Neural crest cell (in vitro differentiated cells): ENCODE measurements around the gene NECTIN1. TPM values are rescaled to one million over a fixed set of nuclear protein-coding genes. Genes with fewer than 3 reads are reported as not detected.

ENCODE experiments used
- DNase-seq: peaks from one replicate; pipeline ENCODE4 v3.0.0; 2021; ENCODE audit warnings: low read depth, mixed read lengths, low spot score
- H3K27ac Mint-ChIP-seq: one replicate; pipeline ENCODE4 v1.8.0; 2021; ENCODE audit warnings: mild to moderate bottlenecking, mixed read lengths; ENCODE audit not compliant: unreplicated experiment
- H3K27me3 Mint-ChIP-seq: 2 replicates; pipeline ENCODE4 v1.8.0; 2021; ENCODE audit warnings: low read depth, mild to moderate bottlenecking, mixed read lengths
- H3K36me3 Mint-ChIP-seq: 2 replicates; pipeline ENCODE4 v1.8.0; 2021; ENCODE audit warnings: low read depth, mild to moderate bottlenecking, mixed read lengths
- H3K4me1 Mint-ChIP-seq: 2 replicates; pipeline ENCODE4 v1.8.0; 2021; ENCODE audit warnings: mixed read lengths
- H3K4me3 Mint-ChIP-seq: one replicate; pipeline ENCODE4 v1.8.0; 2021; ENCODE audit warnings: mild to moderate bottlenecking, mixed read lengths
- H3K9me3 Mint-ChIP-seq: 2 replicates; pipeline ENCODE4 v1.8.0; 2021; ENCODE audit warnings: mixed read lengths
- total RNA-seq: library from RNA; stranded (reverse); gene quantifications from 2 replicates; pipeline ENCODE4 v1.2.1, GENCODE V29; 2021
- TF ChIP-seq, protein P1 (sequence below): fragments of 200-600 bp; sonication (generic); conservative IDR thresholded peaks from 2 replicates; pipeline ENCODE4 v1.5.0; 2021; ENCODE audit warnings: antibody characterized with exemption, mild to moderate bottlenecking

NECTIN1 gene
- total RNA-seq, 1 donor from 2014 or later = 49.2 TPM

DNA sequence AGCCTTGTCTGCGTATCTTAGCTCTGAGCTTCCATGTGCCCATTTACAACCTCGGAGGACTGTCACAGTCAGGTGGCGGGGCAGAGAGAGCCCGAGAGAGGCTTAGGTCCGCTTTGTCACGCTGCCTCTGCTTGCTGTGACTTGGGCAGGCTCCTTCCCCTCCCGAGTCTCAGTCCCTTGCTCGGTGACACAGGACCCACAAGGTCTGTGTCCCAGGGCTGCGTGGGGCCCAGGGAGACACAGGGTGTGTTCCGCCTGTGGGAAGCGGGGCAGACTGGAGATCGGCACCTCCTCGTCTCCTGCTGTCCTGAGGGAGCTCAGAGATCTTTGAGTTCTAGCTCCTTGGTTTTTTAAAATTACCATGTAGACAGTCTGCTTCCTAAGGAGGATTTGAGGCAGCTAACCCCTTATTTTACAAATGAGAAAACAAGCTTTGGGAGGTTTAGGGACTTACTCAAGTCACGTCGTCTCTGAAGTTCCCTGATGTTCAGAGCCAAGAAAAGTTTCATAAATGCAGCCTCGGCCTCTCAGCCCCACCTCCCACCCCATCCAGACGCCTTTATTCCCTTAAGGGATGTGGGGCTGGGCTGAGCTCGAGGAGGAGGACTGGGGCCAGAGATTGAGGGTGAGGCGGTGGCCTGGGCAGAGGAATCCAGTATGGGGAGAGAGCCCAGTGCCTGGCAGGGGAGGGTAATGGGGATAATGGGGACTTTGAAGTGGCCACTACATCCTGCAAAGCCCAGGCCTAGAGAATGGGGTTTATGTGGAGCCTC is 103.6 kb downstream of the NECTIN1 start:
- Mint-ChIP-seq H3K4me3 (no peak overlapping the region), H3K27me3 (no peaks in the 10 kb centered on the region), H3K36me3 (no peaks in the 10 kb centered on the region), H3K27ac (no peak overlapping the region), H3K9me3 (no peaks in the 10 kb centered on the region), H3K4me1 (peaks cover 41% of the 10 kb centered on the region)
- DNase-seq = no peak
- TF ChIP-seq, protein P1, sequence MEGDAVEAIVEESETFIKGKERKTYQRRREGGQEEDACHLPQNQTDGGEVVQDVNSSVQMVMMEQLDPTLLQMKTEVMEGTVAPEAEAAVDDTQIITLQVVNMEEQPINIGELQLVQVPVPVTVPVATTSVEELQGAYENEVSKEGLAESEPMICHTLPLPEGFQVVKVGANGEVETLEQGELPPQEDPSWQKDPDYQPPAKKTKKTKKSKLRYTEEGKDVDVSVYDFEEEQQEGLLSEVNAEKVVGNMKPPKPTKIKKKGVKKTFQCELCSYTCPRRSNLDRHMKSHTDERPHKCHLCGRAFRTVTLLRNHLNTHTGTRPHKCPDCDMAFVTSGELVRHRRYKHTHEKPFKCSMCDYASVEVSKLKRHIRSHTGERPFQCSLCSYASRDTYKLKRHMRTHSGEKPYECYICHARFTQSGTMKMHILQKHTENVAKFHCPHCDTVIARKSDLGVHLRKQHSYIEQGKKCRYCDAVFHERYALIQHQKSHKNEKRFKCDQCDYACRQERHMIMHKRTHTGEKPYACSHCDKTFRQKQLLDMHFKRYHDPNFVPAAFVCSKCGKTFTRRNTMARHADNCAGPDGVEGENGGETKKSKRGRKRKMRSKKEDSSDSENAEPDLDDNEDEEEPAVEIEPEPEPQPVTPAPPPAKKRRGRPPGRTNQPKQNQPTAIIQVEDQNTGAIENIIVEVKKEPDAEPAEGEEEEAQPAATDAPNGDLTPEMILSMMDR = no peak

DNA sequence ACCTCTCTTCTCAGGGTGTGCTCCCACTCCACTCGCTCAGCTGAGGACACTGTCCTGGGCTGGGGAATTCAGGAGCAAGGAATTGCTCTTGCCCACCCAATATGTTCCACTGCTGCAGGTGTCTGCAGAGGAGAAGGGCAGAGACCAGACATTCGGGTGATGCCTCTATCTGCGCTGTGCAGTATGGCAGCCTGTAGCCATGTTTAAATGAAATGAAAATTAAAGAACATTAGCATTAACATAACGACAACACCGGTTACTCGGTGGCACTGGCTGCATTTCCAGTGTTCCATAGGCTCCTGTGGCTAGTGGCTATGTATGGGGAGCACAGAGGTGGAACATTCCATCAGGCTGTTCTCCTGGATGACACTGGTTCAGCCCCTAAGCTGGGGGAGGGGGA is 104.4 kb downstream of the NECTIN1 start:
- no peak for DNase-seq
- Mint-ChIP-seq H3K4me3 (no peak overlapping the region), H3K27ac (no peak overlapping the region), H3K36me3 (no peaks in the 10 kb centered on the region), H3K27me3 (no peaks in the 10 kb centered on the region), H3K4me1 (peaks cover 36% of the 10 kb centered on the region), H3K9me3 (no peaks in the 10 kb centered on the region)
- TF ChIP-seq, protein P1 = no peak

DNA sequence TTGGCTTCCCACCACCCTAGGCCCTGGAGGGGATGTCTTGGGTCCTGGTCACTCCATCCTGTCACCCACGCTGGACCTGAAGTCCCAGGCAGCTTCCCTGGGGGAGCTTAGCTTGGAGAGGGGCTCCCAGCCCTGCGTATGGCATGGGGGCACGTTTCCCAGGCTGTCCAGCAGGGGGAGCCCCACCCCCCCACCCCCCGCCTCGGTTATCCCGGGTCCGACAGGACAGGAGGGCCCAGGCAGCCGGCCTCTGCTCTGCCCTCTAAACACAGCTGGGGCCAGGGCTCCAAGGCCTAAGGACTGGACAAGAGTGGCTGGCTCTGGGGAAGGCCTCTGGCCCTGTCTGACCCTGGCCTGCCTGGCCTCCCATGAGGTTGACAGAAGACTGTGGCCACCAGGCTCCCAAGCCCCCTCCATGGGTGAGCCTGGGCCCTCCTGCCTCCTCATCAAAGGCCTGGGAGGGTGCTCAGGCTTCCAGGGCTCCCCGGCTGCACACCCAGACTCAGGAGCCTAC is 104.8 kb downstream of the NECTIN1 start:
- no peak for DNase-seq
- no peaks in the 10 kb centered on the region for H3K27me3 Mint-ChIP-seq
- TF ChIP-seq, protein P1 = peak; percentile 67
- no peaks in the 10 kb centered on the region for H3K9me3 Mint-ChIP-seq
- no peaks in the 10 kb centered on the region for H3K36me3 Mint-ChIP-seq
- no peak overlapping the region for H3K27ac Mint-ChIP-seq
- no peak overlapping the region for H3K4me3 Mint-ChIP-seq
- H3K4me1 Mint-ChIP-seq = peaks cover 37% of the 10 kb centered on the region

DNA sequence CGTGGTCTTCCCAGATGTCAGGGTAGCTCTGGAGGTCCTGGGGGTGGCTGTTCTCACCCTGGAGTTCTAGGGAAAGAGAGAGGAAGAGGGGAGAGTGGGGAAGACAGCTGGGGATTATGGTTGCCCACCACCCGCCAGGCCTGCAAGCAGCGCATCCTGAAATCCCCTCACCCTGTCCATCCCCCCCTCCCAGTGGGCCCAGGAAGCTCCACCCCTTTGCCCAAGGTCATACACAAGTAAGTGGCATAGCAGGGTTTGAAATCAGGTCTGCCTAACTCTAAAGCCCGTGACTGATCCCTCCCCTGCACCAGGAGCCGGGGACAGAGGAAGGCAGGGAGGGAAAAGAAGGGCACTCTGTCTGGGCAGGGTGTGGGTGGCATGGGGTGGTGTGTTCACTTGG is 105.3 kb downstream of the NECTIN1 start:
- DNase-seq = no peak
- H3K27ac Mint-ChIP-seq = peak overlapping the region; percentile 43
- H3K4me1 Mint-ChIP-seq = peaks cover 40% of the 10 kb centered on the region
- no peak overlapping the region for H3K4me3 Mint-ChIP-seq
- no peaks in the 10 kb centered on the region for H3K27me3 Mint-ChIP-seq
- TF ChIP-seq, protein P1 = no peak
- H3K36me3 Mint-ChIP-seq = no peaks in the 10 kb centered on the region
- no peaks in the 10 kb centered on the region for H3K9me3 Mint-ChIP-seq

DNA sequence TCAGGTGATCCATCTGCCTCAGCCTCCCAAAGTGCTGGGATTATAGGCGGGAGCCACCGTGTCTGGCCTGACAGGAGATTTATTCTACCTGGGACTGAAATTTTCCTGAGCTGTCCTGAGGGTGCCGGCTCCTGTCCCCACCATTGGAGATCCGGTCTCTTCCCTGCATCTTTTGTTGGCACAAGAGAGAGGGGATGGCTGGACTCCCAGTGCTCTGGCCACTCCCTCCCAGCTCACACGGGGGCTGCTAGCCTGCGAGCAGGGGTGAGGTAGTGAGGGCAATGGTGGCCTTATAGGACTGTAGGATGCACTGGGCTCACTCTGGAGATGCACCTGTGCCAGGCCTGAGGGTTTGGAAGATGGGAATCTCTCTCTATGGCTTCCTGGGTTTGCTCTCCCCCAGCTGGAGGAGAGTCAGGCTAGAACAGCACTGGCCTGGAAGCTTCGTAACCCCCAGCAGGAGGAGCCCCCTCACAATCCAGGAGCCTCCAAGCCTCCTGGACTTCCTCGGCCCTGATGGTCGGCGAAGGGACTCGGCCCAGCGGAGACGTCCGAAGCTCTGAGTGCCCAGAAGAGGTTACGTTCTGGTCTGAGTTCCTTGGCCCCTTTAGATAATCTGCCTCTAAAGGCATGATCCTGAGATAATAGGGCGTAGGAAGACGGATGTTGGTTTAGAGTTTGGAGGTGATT is 106.4 kb downstream of the NECTIN1 start:
- no peak for DNase-seq
- TF ChIP-seq, protein P1 = no peak

More for the DNA sequence above, 106.4 kb downstream of the NECTIN1 start:
- peak overlapping the region; percentile 67 for H3K27ac Mint-ChIP-seq
- no peaks in the 10 kb centered on the region for H3K27me3 Mint-ChIP-seq
- H3K36me3 Mint-ChIP-seq = no peaks in the 10 kb centered on the region
- H3K4me1 Mint-ChIP-seq = peaks cover 45% of the 10 kb centered on the region
- H3K4me3 Mint-ChIP-seq = no peak overlapping the region
- no peaks in the 10 kb centered on the region for H3K9me3 Mint-ChIP-seq
